LNCaP clone FGC (cell line): ENCODE data around the gene UNC45B.

Source experiments
- DNase-seq: peaks from one replicate; pipeline ENCODE4 v3.0.0-alpha.2; 2011; ENCODE audit warnings: low read depth
- H3K4me3 ChIP-seq: 2 replicates; pipeline ENCODE4 v1.5.1; 2011; ENCODE audit warnings: mild to moderate bottlenecking, low read depth, low read length, control low read depth
- CTCF ChIP-seq: IDR thresholded peaks from 2 replicates; pipeline ENCODE4 v1.5.1; 2012; ENCODE audit warnings: mild to moderate bottlenecking; ENCODE audit not compliant: control insufficient read depth, insufficient read depth; ENCODE audit errors: extremely low read depth

UNC45B gene

GRCh38 chr17:35162755-35163154, 15.1 kb downstream of the UNC45B start:
- H3K4me3 ChIP-seq = no peak overlapping the region
- TF ChIP-seq CTCF = no peak
- no peak for DNase-seq

- H3K4me3 ChIP-seq = no peak overlapping the region
- no peak for TF ChIP-seq CTCF
- no peak for DNase-seq
These were observed 16.3 kb downstream of the UNC45B start for GRCh38 chr17:35163886-35164285.

GRCh38 chr17:35164716-35165115, 17.1 kb downstream of the UNC45B start:
- no peak for TF ChIP-seq CTCF
- DNase-seq = no peak
- no peak overlapping the region for H3K4me3 ChIP-seq

GRCh38 chr17:35166526-35166925, 18.9 kb downstream of the UNC45B start:
- H3K4me3 ChIP-seq = no peak overlapping the region
- no peak for DNase-seq
- no peak for TF ChIP-seq CTCF

GRCh38 chr17:35167046-35167445, 19.4 kb downstream of the UNC45B start:
- no peak for DNase-seq
- TF ChIP-seq CTCF = no peak
- no peak overlapping the region for H3K4me3 ChIP-seq

- no peak for DNase-seq
- H3K4me3 ChIP-seq = no peak overlapping the region
- no peak for TF ChIP-seq CTCF
These were observed 20.0 kb downstream of the UNC45B start for GRCh38 chr17:35167666-35168065.

GRCh38 chr17:35169835-35170363, 22.3 kb downstream of the UNC45B start:
- no peak for TF ChIP-seq CTCF
- DNase-seq = no peak
- H3K4me3 ChIP-seq = no peak overlapping the region
